ENCODE measurements around the gene KL. TPM values are rescaled to one million over a fixed set of nuclear protein-coding genes. Genes with fewer than 3 reads are reported as not detected.

The KL gene
- total and polyA plus RNA-seq, 4 donors = 1.4 to 24.5 (median 5.7) TPM

DNA sequence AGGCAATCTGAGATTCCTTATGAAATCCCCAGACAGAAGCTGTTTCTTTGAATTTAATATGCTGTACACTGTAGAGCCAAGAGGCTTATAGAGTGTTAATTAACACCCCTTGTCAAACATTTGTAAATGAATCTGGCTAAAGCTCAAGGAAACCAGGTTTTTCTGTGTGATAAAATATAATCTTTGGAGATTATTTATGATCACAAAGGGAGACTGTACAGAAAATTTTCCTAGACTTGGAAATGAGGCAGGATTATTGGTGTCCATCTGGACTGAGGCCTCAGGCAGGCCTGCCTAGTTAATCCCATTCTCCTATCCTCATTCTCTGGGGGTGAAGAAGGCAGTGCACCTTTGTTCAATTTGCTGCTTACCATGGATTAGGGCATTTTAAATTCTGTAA lies 17.8 kb downstream of the KL start:
- TF ChIP-seq, protein P1, sequence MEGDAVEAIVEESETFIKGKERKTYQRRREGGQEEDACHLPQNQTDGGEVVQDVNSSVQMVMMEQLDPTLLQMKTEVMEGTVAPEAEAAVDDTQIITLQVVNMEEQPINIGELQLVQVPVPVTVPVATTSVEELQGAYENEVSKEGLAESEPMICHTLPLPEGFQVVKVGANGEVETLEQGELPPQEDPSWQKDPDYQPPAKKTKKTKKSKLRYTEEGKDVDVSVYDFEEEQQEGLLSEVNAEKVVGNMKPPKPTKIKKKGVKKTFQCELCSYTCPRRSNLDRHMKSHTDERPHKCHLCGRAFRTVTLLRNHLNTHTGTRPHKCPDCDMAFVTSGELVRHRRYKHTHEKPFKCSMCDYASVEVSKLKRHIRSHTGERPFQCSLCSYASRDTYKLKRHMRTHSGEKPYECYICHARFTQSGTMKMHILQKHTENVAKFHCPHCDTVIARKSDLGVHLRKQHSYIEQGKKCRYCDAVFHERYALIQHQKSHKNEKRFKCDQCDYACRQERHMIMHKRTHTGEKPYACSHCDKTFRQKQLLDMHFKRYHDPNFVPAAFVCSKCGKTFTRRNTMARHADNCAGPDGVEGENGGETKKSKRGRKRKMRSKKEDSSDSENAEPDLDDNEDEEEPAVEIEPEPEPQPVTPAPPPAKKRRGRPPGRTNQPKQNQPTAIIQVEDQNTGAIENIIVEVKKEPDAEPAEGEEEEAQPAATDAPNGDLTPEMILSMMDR (IDR thresholded peaks at IDR 0.05; ENCODE audit: control extremely low read depth, extremely low read depth) = no peak
- Histone ChIP-seq H3K4me3 (no peak overlapping the region), H3K27me3 (ENCODE audit: control insufficient read depth in 3 of 3, insufficient read depth in 3 of 3, low read length in 2 of 3) (no peaks in the 10 kb centered on the region), H3K27ac (ENCODE audit: low read depth in 1 of 2, low read length in 1 of 2) (no peak overlapping the region), H3K36me3 (ENCODE audit: control insufficient read depth in 4 of 4, insufficient read depth in 4 of 4, low read length in 4 of 4) (no peaks in the 10 kb centered on the region), H3K4me1 (ENCODE audit: control insufficient read depth in 5 of 5, insufficient read depth in 5 of 5, low read length in 5 of 5) (peaks cover 0 to 16% (median 0%) of the 10 kb centered on the region in 5 donors), H3K9me3 (ENCODE audit: control insufficient read depth in 4 of 4, insufficient read depth in 3 of 4, low read length in 3 of 4) (no peaks in the 10 kb centered on the region), H3K9ac (ENCODE audit: insufficient read depth in 1 of 2, low read length in 2 of 2) (no peak overlapping the region)
- no peak for DNase-seq
- ATAC-seq (ENCODE audit: insufficient read depth, low FRiP score) = no peak

- Histone ChIP-seq H3K4me3 (no peak overlapping the region), H3K27ac (ENCODE audit: low read depth in 1 of 2, low read length in 1 of 2) (no peak overlapping the region), H3K27me3 (ENCODE audit: control insufficient read depth in 3 of 3, insufficient read depth in 3 of 3, low read length in 2 of 3) (no peaks in the 10 kb centered on the region), H3K9me3 (ENCODE audit: control insufficient read depth in 4 of 4, insufficient read depth in 3 of 4, low read length in 3 of 4) (no peaks in the 10 kb centered on the region), H3K9ac (ENCODE audit: insufficient read depth in 1 of 2, low read length in 2 of 2) (no peak overlapping the region), H3K36me3 (ENCODE audit: control insufficient read depth in 4 of 4, insufficient read depth in 4 of 4, low read length in 4 of 4) (no peaks in the 10 kb centered on the region), H3K4me1 (ENCODE audit: control insufficient read depth in 5 of 5, insufficient read depth in 5 of 5, low read length in 5 of 5) (peaks cover 0 to 21% (median 6%) of the 10 kb centered on the region in 5 donors)
- WGBS, 2 donors = 33 to 67% methylated on average over 5 of the region's 5 CpGs
- TF ChIP-seq, protein P1 (IDR thresholded peaks at IDR 0.05; ENCODE audit: control extremely low read depth, extremely low read depth) = no peak
- no peak for DNase-seq
- ATAC-seq (ENCODE audit: insufficient read depth, low FRiP score) = no peak
Measured at GRCh38 chr13:33034882-33035520, 18.8 kb downstream of the KL start.

DNA sequence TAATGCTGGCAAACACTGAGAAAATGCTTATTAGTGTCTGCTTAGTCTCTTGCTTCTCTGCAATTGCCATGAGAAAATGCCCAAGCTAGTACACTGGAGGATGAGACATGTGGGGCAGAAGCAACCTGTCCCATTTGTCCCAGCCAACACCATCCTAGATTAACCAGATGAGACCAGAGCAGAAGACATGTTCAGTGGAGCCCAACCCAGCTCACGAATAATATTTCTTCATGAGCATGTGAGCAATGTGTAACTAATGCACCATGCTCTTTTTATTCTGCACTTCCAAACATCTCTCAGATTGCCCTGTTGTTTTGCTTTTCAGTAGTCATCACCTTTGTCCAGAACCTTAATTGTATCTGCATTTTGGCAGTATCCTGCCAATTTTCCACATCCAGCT lies 21.4 kb downstream of the KL start:
- Histone ChIP-seq H3K27me3 (ENCODE audit: control insufficient read depth in 3 of 3, insufficient read depth in 3 of 3, low read length in 2 of 3) (no peaks in the 10 kb centered on the region), H3K9me3 (ENCODE audit: control insufficient read depth in 4 of 4, insufficient read depth in 3 of 4, low read length in 3 of 4) (no peaks in the 10 kb centered on the region), H3K4me3 (no peak overlapping the region), H3K36me3 (ENCODE audit: control insufficient read depth in 4 of 4, insufficient read depth in 4 of 4, low read length in 4 of 4) (no peaks in the 10 kb centered on the region), H3K27ac (ENCODE audit: low read depth in 1 of 2, low read length in 1 of 2) (no peak overlapping the region), H3K9ac (ENCODE audit: insufficient read depth in 1 of 2, low read length in 2 of 2) (no peak overlapping the region), H3K4me1 (ENCODE audit: control insufficient read depth in 5 of 5, insufficient read depth in 5 of 5, low read length in 5 of 5) (peaks cover 0 to 23% (median 8%) of the 10 kb centered on the region in 5 donors)
- TF ChIP-seq, protein P1 (IDR thresholded peaks at IDR 0.05; ENCODE audit: control extremely low read depth, extremely low read depth) = no peak
- ATAC-seq (ENCODE audit: insufficient read depth, low FRiP score) (no peak), DNase-seq (no peak)
- 96 to 98% methylated on average over 1 of the region's 1 CpG for WGBS, 2 donors

GRCh38 chr13:33040090-33040489 lies 23.9 kb downstream of the KL start:
- Histone ChIP-seq H3K36me3 (ENCODE audit: control insufficient read depth in 4 of 4, insufficient read depth in 4 of 4, low read length in 4 of 4) (no peaks in the 10 kb centered on the region), H3K4me1 (ENCODE audit: control insufficient read depth in 5 of 5, insufficient read depth in 5 of 5, low read length in 5 of 5) (peaks cover 0 to 13% (median 8%) of the 10 kb centered on the region in 5 donors), H3K9me3 (ENCODE audit: control insufficient read depth in 4 of 4, insufficient read depth in 3 of 4, low read length in 3 of 4) (no peaks in the 10 kb centered on the region), H3K27me3 (ENCODE audit: control insufficient read depth in 3 of 3, insufficient read depth in 3 of 3, low read length in 2 of 3) (no peaks in the 10 kb centered on the region), H3K4me3 (no peak overlapping the region), H3K27ac (ENCODE audit: low read depth in 1 of 2, low read length in 1 of 2) (no peak overlapping the region), H3K9ac (ENCODE audit: insufficient read depth in 1 of 2, low read length in 2 of 2) (no peak overlapping the region)
- TF ChIP-seq, protein P1 (IDR thresholded peaks at IDR 0.05; ENCODE audit: control extremely low read depth, extremely low read depth) = no peak
- peak in 2 of 3 donors; percentile 49 to 66 for DNase-seq
- no peak for ATAC-seq (ENCODE audit: insufficient read depth, low FRiP score)
- WGBS, 2 donors = 18 to 54% methylated on average over 2 of the region's 2 CpGs
